ENCODE results near the gene THY1. TPM values are rescaled to one million over a fixed set of nuclear protein-coding genes. Genes with fewer than 3 reads are reported as not detected.
A peak's percentile ranks its signal among the peaks of the same experiment; 100 is the strongest.

Gene THY1
- total and polyA plus RNA-seq, 9 of the 15 experiments (the other 6 are each of a cell fraction or from before 2014, with no cell fraction given), result 0.07 to 0.40 (median 0.16) TPM; not detected in 5

DNA sequence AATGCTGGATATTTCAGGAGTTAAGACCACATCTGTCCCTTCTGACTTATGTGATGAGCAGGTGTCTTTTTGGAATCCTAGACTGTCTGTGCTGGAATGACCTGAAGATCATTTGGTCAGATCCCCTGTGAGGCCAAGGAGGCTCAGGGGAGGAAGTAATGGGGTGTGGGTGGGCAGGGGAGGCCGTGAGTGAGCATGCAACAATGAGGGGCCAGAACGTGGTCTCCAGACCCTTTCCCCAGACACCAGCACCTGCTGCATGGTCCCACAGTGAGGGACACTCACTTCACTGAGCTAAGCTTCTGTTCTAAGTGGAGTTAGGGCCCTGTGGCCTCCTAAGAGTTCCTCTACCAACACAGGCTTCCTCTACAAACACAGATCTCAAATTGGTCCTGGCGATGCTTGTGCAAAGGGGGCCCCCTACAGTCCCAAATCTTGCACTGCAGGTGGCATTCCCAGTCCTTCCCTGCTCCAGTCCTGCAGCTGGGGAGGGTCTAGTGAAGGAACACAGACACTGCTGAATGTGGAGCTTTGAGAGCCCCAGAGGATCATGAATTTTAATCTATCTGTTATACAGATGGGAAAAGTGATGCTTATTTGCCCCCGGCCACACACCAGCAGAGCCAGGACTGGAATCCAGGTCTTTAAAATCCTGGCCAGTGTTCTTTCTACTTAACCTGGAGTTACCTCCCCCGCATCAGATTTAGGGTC is 48.9 kb downstream of the THY1 start (continued):
- TF ChIP-seq, protein P1, sequence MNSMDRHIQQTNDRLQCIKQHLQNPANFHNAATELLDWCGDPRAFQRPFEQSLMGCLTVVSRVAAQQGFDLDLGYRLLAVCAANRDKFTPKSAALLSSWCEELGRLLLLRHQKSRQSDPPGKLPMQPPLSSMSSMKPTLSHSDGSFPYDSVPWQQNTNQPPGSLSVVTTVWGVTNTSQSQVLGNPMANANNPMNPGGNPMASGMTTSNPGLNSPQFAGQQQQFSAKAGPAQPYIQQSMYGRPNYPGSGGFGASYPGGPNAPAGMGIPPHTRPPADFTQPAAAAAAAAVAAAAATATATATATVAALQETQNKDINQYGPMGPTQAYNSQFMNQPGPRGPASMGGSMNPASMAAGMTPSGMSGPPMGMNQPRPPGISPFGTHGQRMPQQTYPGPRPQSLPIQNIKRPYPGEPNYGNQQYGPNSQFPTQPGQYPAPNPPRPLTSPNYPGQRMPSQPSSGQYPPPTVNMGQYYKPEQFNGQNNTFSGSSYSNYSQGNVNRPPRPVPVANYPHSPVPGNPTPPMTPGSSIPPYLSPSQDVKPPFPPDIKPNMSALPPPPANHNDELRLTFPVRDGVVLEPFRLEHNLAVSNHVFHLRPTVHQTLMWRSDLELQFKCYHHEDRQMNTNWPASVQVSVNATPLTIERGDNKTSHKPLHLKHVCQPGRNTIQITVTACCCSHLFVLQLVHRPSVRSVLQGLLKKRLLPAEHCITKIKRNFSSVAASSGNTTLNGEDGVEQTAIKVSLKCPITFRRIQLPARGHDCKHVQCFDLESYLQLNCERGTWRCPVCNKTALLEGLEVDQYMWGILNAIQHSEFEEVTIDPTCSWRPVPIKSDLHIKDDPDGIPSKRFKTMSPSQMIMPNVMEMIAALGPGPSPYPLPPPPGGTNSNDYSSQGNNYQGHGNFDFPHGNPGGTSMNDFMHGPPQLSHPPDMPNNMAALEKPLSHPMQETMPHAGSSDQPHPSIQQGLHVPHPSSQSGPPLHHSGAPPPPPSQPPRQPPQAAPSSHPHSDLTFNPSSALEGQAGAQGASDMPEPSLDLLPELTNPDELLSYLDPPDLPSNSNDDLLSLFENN (IDR thresholded peaks at IDR 0.05; ENCODE audit: low read depth in 2 of 2, low read length in 2 of 2), result no peak
- TF ChIP-seq RB1 (IDR thresholded peaks at IDR 0.05; ENCODE audit: low read depth), result peak; percentile 47; the same call in 1 of the 2 replicates
- TF ChIP-seq ZNF507 (tag; conservative IDR thresholded peaks at IDR 0.05), result no peak
- TF ChIP-seq HDGF (IDR thresholded peaks at IDR 0.05), result 0 out of 2 replicates have a peak, but pooled peaks have one; percentile 16
- TF ChIP-seq POLR2B (IDR thresholded peaks at IDR 0.05; ENCODE audit: low read depth, partially characterized antibody), result no peak
- TF ChIP-seq, protein P2, sequence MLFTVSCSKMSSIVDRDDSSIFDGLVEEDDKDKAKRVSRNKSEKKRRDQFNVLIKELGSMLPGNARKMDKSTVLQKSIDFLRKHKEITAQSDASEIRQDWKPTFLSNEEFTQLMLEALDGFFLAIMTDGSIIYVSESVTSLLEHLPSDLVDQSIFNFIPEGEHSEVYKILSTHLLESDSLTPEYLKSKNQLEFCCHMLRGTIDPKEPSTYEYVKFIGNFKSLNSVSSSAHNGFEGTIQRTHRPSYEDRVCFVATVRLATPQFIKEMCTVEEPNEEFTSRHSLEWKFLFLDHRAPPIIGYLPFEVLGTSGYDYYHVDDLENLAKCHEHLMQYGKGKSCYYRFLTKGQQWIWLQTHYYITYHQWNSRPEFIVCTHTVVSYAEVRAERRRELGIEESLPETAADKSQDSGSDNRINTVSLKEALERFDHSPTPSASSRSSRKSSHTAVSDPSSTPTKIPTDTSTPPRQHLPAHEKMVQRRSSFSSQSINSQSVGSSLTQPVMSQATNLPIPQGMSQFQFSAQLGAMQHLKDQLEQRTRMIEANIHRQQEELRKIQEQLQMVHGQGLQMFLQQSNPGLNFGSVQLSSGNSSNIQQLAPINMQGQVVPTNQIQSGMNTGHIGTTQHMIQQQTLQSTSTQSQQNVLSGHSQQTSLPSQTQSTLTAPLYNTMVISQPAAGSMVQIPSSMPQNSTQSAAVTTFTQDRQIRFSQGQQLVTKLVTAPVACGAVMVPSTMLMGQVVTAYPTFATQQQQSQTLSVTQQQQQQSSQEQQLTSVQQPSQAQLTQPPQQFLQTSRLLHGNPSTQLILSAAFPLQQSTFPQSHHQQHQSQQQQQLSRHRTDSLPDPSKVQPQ (CRISPR knock-in tag; IDR thresholded peaks at IDR 0.05; ENCODE audit: borderline replicate concordance), result no peak
- TF ChIP-seq KDM2B (CRISPR knock-in tag; IDR thresholded peaks at IDR 0.05), result no peak
- TF ChIP-seq ZNF444 (CRISPR knock-in tag; IDR thresholded peaks at IDR 0.05), result no peak
- TF ChIP-seq ZNF561 (CRISPR knock-in tag; conservative IDR thresholded peaks at IDR 0.05), result no peak
- TF ChIP-seq, protein P3, sequence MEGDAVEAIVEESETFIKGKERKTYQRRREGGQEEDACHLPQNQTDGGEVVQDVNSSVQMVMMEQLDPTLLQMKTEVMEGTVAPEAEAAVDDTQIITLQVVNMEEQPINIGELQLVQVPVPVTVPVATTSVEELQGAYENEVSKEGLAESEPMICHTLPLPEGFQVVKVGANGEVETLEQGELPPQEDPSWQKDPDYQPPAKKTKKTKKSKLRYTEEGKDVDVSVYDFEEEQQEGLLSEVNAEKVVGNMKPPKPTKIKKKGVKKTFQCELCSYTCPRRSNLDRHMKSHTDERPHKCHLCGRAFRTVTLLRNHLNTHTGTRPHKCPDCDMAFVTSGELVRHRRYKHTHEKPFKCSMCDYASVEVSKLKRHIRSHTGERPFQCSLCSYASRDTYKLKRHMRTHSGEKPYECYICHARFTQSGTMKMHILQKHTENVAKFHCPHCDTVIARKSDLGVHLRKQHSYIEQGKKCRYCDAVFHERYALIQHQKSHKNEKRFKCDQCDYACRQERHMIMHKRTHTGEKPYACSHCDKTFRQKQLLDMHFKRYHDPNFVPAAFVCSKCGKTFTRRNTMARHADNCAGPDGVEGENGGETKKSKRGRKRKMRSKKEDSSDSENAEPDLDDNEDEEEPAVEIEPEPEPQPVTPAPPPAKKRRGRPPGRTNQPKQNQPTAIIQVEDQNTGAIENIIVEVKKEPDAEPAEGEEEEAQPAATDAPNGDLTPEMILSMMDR (IDR thresholded peaks at IDR 0.05 in 2 of 3, conservative IDR thresholded peaks at IDR 0.05 in 1 of 3; ENCODE audit: insufficient read depth in 2 of 3, low read depth in 1 of 3, low read length in 3 of 3), result peak; percentile 88 to 94 (median 92)
- no peak for TF ChIP-seq RFX7 (CRISPR knock-in tag; IDR thresholded peaks at IDR 0.05)
- no peak for TF ChIP-seq DNMT1 (IDR thresholded peaks at IDR 0.05)
- peak; percentile 27; the same call in 1 of the 2 replicates for TF ChIP-seq SP1 (CRISPR knock-in tag; IDR thresholded peaks at IDR 0.05)
- no peak for TF ChIP-seq BMI1 (IDR thresholded peaks at IDR 0.05; ENCODE audit: low read length)
- TF ChIP-seq POLR2H (tag; IDR thresholded peaks at IDR 0.05; ENCODE audit: low read depth), result no peak
- TF ChIP-seq SMC3 (conservative IDR thresholded peaks at IDR 0.05; ENCODE audit: insufficient read depth, low read depth, low read length), result peak; percentile 41; the same call in 1 of the 2 replicates
